Ishikawa (cell line): ENCODE data around the gene PROZ.

Experiments
- EGR1 ChIP-seq: IDR thresholded peaks from 2 replicates; pipeline ENCODE4 v1.6.1; 2012
- RAD21 ChIP-seq: IDR thresholded peaks from 2 replicates; pipeline ENCODE4 v1.6.1; 2012; ENCODE audit warnings: low read depth
- TEAD4 ChIP-seq: IDR thresholded peaks from 2 replicates; pipeline ENCODE4 v1.6.1; 2012
- USF1 ChIP-seq: IDR thresholded peaks from 2 replicates; pipeline ENCODE4 v1.6.1; 2012

DNA sequence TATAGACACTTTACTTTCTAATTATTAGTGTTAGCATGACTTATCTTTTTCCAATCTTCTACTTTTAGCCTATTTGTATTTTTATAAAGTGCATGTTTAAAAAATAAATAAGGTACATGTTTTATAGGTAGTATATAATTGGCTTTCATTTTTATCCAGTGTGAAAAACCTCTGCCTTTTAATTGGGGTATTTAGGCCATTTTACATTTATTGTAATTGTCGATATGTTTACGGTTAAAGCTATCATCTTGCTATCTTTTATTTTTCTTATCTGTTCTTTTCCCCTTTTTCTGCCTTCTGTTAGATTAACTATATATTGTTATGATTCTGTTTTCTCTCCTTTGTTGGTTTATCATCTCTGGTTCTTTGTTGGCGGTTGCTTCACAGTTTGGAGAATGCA lies 9.1 kb downstream of the PROZ start:
- TF ChIP-seq EGR1 (no peak), TEAD4 (no peak), RAD21 (no peak), USF1 (no peak)
